Stomach (tissue), 9 donors: ENCODE measurements around the gene BRD9. TPM values are rescaled to one million over a fixed set of nuclear protein-coding genes. Genes with fewer than 3 reads are reported as not detected.
"Not testable (repeated sequence)": the region's sequence is repeated elsewhere in the genome, so short reads cannot be mapped to it uniquely, and the experiment has no call there.

ENCODE experiments used
- DNase-seq, 2 donors: peaks; one replicate each; pipeline versions ENCODE4 v3.0.0 to v3.0.0-alpha.2; 2013 to 2019
- H3K27ac ChIP-seq, 5 donors: fragments of 200-600 bp in 4 of 5; sonication (generic) in 4 of 5; one replicate each; pipeline ENCODE4 v1.5.1; 2013 to 2019; ENCODE audit warnings: mild to moderate bottlenecking in 1 of 5, moderate library complexity in 1 of 5
- H3K27me3 ChIP-seq, 3 donors: fragments of 200-600 bp; sonication (generic); one replicate each; pipeline ENCODE4 v1.5.1; 2017 to 2019; ENCODE audit warnings: mixed run types in 1 of 3
- H3K36me3 ChIP-seq, 4 donors: fragments of 200-600 bp; sonication (generic); 1 replicate in 3 of 4; 2 replicates in 1 of 4; pipeline ENCODE4 v1.5.1; 2016 to 2019
- H3K4me1 ChIP-seq, 4 donors: fragments of 200-600 bp; sonication (generic); one replicate each; pipeline ENCODE4 v1.5.1; 2016 to 2019
- H3K4me3 ChIP-seq, 4 donors: fragments of 200-600 bp; sonication (generic) in 3 of 4; one replicate each; pipeline ENCODE4 v1.5.1; 2016 to 2019; ENCODE audit warnings: mild to moderate bottlenecking in 1 of 4
- H3K9me3 ChIP-seq, 4 donors: fragments of 200-600 bp; sonication (generic); one replicate each; pipeline ENCODE4 v1.5.1; 2016 to 2019
- EP300 ChIP-seq: sonication (generic); formaldehyde crosslinking; IDR thresholded peaks from one replicate; pipeline ENCODE4 v1.6.1; 2017; ENCODE audit warnings: antibody characterized with exemption
- POLR2A ChIP-seq, 4 donors: fragments of 450-650 bp; IDR thresholded peaks; one replicate each; pipeline ENCODE4 v1.6.1; 2016; ENCODE audit warnings: antibody characterized with exemption in 4 of 4, control low read depth in 2 of 4, mild to moderate bottlenecking in 1 of 4, moderate library complexity in 1 of 4
- POLR2AphosphoS5 ChIP-seq, 3 donors: sonication (generic); formaldehyde crosslinking; IDR thresholded peaks; one replicate each; pipeline ENCODE4 v1.6.1; 2016; ENCODE audit warnings: antibody characterized with exemption in 3 of 3
- WGBS, 5 donors: extraction: QIAGEN DNeasy Blood & Tissue Kit in 3 of 5; methylation state at CpG; one replicate each; pipeline versions ENCODE4 v1.1.5 to v1.1.7; 2013 to 2018; 5-methylcytosine and 5-hydroxymethylcytosine counted together
- intact Hi-C: fragments of 100-400 bp; cut with DNase I; formaldehyde crosslinking; loops from one replicate; pipeline ENCODE4 v1.15.1; 2023; ENCODE audit warnings: low total_unique reads
- polyA plus RNA-seq, 3 donors: library from polyadenylated mRNA; stranded (reverse); fragments of 200-250 nt; gene quantifications; one replicate each; pipeline ENCODE4 v1.2.3, GENCODE V29; 2013
- total RNA-seq, 5 donors: library from RNA; depleted of rRNA; stranded (reverse); fragments of >200 nt; gene quantifications; one replicate each; pipeline versions ENCODE4 v1.1.0 to v1.2.3, GENCODE V29; 2014 to 2016
- TF ChIP-seq, protein P1 (sequence below), 7 experiments: fragments of 450-650 bp in 4 of 7; fragments of 200-600 bp in 3 of 7; sonication (generic) in 3 of 7; IDR thresholded peaks; one replicate each; pipeline ENCODE4 v1.5.1; 2016 to 2019; ENCODE audit warnings: antibody characterized with exemption in 7 of 7, control low read depth in 2 of 7, mild to moderate bottlenecking in 1 of 7
- donor health status: healthy with polysubstance abuse.
- donor health status: Bipolar disorder and iron deficiency.
- donor health status: healthy.

BRD9 gene
- total and polyA plus RNA-seq, 8 donors, result 16.2 to 152 (median 40.0) TPM

DNA sequence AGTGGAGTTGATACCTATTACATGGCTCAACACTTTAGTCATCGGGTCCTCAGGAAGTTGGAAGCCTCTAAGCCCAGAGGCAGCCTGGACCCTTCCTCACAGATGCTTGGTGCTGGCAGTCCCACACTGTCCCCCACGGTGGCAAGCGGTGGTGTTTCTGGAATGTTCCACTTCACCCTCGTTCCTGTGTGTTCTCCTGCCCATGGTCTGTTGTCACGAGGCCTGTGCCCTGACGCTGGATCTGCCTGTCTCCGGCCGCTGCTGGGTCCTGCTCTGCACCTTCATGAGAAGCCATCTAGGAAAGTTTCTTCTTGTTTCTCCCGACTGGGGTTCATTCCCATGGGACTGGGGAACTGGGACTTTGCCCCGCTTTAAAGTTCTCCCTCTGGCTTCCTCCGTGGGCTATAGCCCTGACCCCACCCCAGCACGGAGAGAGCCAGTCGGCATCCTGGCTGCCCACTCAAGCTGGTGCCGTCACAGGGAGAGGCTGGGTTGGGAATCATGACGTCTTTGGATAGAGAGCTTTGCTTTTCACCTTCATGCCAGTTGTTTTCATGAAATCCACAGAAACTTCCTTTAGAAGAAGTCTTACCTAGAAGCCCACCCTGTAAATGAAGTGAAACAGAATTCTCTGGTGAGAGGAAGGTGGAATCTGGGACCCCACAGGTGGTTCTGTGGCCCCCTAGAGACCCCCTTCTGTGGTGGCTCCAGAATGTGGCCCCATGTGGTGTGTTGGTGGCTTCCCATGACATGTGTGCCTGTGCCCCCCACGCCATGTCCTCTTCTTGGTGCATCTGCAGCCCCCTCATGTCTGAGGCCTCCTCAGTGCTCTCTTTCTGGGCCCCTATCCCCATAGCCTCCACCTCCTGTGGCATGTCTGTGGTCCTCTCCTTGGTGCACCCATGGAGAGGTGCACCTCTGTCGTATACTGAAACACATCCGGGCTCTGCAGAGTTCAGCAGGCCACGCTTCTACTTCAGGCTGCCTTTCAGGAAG is 43.8 kb upstream of the BRD9 start:
- no peak overlapping the region for H3K27ac ChIP-seq
- H3K27me3 ChIP-seq, result peaks cover 0 to 9% (median 0%) of the 10 kb centered on the region in 3 donors
- no peaks in the 10 kb centered on the region for H3K9me3 ChIP-seq
- WGBS, 5 donors, result 80 to 89% (median 86%) methylated on average over 16 to 19 of the region's 19 CpGs
- intact Hi-C loops, result no loop called here
- H3K36me3 ChIP-seq, result no peaks in the 10 kb centered on the region
- H3K4me1 ChIP-seq, result no peaks in the 10 kb centered on the region
- H3K4me3 ChIP-seq, result no peak overlapping the region
- no peak for DNase-seq
- TF ChIP-seq POLR2AphosphoS5 (IDR thresholded peaks at IDR 0.05) (no peak), EP300 (no peak)

DNA sequence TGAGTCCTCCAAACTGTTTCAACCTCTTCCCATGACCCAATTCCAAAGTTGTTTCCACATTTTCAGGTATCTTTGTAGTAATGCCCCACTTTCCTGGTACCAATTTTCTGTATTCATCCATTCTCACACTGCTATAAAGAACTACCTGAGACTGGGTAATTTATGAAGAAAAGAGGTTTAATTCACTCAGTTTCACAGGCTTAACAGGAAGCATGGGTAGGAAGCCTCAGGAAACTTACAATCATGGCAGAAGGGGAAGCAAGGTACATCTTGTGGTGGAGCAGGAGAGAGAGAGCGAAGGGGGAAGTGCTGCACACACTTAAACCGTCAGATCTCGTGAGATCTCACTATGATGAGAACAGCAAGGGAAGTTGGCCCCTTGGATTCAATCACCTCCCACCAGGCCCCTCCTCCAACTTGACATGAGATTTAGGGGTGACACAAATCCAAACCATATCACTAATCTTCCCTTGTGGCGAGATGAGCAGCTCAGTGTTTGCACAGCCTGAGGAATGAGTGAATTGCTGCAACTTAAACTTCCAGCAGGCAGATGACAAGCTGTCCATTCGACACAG is 43.0 kb upstream of the BRD9 start:
- H3K4me3 ChIP-seq, result no peak overlapping the region
- H3K27me3 ChIP-seq, result peaks cover 0 to 10% (median 0%) of the 10 kb centered on the region in 3 donors
- TF ChIP-seq POLR2AphosphoS5 (IDR thresholded peaks at IDR 0.05) (no peak), POLR2A (IDR thresholded peaks at IDR 0.05) (no peak), EP300 (no peak)
- TF ChIP-seq, protein P1, sequence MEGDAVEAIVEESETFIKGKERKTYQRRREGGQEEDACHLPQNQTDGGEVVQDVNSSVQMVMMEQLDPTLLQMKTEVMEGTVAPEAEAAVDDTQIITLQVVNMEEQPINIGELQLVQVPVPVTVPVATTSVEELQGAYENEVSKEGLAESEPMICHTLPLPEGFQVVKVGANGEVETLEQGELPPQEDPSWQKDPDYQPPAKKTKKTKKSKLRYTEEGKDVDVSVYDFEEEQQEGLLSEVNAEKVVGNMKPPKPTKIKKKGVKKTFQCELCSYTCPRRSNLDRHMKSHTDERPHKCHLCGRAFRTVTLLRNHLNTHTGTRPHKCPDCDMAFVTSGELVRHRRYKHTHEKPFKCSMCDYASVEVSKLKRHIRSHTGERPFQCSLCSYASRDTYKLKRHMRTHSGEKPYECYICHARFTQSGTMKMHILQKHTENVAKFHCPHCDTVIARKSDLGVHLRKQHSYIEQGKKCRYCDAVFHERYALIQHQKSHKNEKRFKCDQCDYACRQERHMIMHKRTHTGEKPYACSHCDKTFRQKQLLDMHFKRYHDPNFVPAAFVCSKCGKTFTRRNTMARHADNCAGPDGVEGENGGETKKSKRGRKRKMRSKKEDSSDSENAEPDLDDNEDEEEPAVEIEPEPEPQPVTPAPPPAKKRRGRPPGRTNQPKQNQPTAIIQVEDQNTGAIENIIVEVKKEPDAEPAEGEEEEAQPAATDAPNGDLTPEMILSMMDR (IDR thresholded peaks at IDR 0.05), result no peak
- 80 to 85% (median 82%) methylated on average over 4 to 5 of the region's 5 CpGs for WGBS, 5 donors
- H3K36me3 ChIP-seq, result no peaks in the 10 kb centered on the region
- H3K27ac ChIP-seq, result no peak overlapping the region
- intact Hi-C loops, result no loop called here
- no peak for DNase-seq
- no peaks in the 10 kb centered on the region for H3K4me1 ChIP-seq
- no peaks in the 10 kb centered on the region for H3K9me3 ChIP-seq

DNA sequence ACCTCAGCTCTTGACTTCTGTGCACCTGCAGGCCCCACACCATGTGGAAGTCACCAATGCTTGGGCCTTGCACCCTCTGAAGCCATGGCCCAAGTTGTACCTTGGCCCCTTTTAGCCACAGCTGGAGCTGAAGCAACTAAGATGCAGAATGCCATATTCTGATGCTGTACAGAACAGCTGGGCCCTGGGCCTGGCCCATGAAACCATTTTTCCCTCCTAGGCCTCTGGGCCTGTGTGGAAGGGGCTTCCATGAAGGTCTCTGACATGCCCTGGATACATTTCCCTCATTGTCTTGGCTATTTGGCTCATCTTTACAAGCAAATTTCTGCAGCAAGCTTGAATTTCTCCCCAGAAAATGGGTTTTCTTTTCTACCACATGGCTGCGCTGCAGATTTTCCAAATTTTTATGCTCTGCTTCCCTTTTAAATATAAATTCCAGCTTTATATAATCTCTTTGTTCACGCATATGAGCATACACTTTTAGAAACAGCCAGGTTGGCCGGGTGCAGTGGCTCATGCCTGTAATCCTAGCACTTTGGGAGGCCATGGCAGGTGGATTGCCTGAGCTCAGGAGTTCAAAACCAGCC is 41.9 kb upstream of the BRD9 start:
- DNase-seq, result not testable (repeated sequence)

DNA sequence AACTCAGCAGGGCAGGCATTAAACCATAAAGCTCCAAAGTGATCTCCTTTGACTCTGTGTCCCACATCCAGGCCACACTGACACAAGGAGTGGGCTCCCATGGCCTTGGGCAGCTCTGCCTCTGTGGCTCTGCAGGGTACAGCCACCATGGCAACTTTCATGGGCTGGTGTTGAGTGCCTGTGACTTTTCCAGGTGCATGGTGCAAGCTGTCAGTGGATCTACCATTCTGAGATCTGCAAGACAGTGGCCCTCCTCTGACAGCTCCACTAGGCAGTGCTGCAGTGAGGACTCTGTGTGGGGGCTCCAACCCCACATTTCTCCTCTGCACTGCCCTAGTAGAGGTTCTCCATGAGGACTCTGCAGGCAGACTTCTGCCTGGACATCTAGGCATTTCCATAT is 41.4 kb upstream of the BRD9 start:
- H3K27ac ChIP-seq, H3K4me1 ChIP-seq, H3K4me3 ChIP-seq, H3K9me3 ChIP-seq, DNase-seq, H3K36me3 ChIP-seq, intact Hi-C loops: not testable (repeated sequence)
- peaks cover 0 to 14% (median 0%) of the 10 kb centered on the region in 3 donors for H3K27me3 ChIP-seq

More for the DNA sequence above, 41.9 kb upstream of the BRD9 start:
- H3K27ac ChIP-seq, H3K4me1 ChIP-seq, intact Hi-C loops, H3K36me3 ChIP-seq, H3K4me3 ChIP-seq, H3K9me3 ChIP-seq: not testable (repeated sequence)
- 75 to 91% (median 80%) methylated on average over 3 of the region's 3 CpGs for WGBS, 5 donors
- H3K27me3 ChIP-seq, result peaks cover 0 to 14% (median 0%) of the 10 kb centered on the region in 3 donors

- Histone ChIP-seq H3K27me3 (peaks cover 0 to 14% (median 0%) of the 10 kb centered on the region in 3 donors), H3K36me3 (no peaks in the 10 kb centered on the region), H3K9me3 (no peaks in the 10 kb centered on the region), H3K27ac (no peak overlapping the region), H3K4me1 (no peaks in the 10 kb centered on the region), H3K4me3 (no peak overlapping the region)
- no peak for TF ChIP-seq POLR2AphosphoS5 (IDR thresholded peaks at IDR 0.05)
- TF ChIP-seq POLR2A (IDR thresholded peaks at IDR 0.05), result no peak
- no peak for TF ChIP-seq EP300
- TF ChIP-seq, protein P1 (IDR thresholded peaks at IDR 0.05), result no peak
- DNase-seq, result no peak
- intact Hi-C loops, result no loop called here
- WGBS, 5 donors, result 66 to 85% (median 80%) methylated on average over 3 of the region's 3 CpGs
Observed at GRCh38 chr5:933251-933861, 40.8 kb upstream of the BRD9 start.
